ENCODE data around the gene ELN. TPM values are rescaled to one million over a fixed set of nuclear protein-coding genes. Genes with fewer than 3 reads are reported as not detected.

Gene ELN
- total and polyA plus RNA-seq, 2 of the 8 experiments (the other 6 are each of a cell fraction or from before 2014, with no cell fraction given), result 5.1 to 5.6 TPM

- no peak for TF ChIP-seq POLR2A (IDR thresholded peaks at IDR 0.05; ENCODE audit: control extremely low read depth in 1 of 2, low read depth in 2 of 2, low read length in 2 of 2)
- no peak for TF ChIP-seq HDAC6 (IDR thresholded peaks at IDR 0.05; ENCODE audit: low read depth, low read length)
- TF ChIP-seq KDM5A (IDR thresholded peaks at IDR 0.05; ENCODE audit: low read length), result no peak
- TF ChIP-seq RXRA (IDR thresholded peaks at IDR 0.05; ENCODE audit: insufficient read depth, low read depth, low read length), result no peak
- TF ChIP-seq BACH1 (IDR thresholded peaks at IDR 0.05; ENCODE audit: low read length), result no peak
Measured at GRCh38 chr7:74028321-74028838, 407 bp downstream of the ELN start (continued).
